A673 (cell line): ENCODE data around the gene HNRNPUL2. TPM values are rescaled to one million over a fixed set of nuclear protein-coding genes. Genes with fewer than 3 reads are reported as not detected.

Source experiments
- Bru-seq: library from RNA; stranded (reverse); fragments of 400-500 nt; gene quantifications from one replicate; lab custom pipeline; 2021; lab: Mats Ljungman, UMichigan
- BruChase-seq, 2 experiments: library from RNA; stranded (reverse); fragments of 400-500 nt; gene quantifications; one replicate each; lab custom pipeline; 2021; lab: Mats Ljungman, UMichigan
- BruUV-seq: library from RNA; stranded (reverse); fragments of 400-500 nt; replicated peaks from 2 replicates; lab custom pipeline; 2021; lab: Mats Ljungman, UMichigan
- CTCF ChIA-PET: fragments of 300-600 bp; sonication (Branson Sonifier 250); formaldehyde crosslinking; loops from one replicate; lab custom pipeline; 2022; ENCODE audit warnings: antibody characterized with exemption; lab: Charles Lee
- POLR2A ChIA-PET: fragments of 300-600 bp; sonication (Branson Sonifier 250); formaldehyde crosslinking; loops from one replicate; lab custom pipeline; 2022; ENCODE audit warnings: antibody characterized with exemption; ENCODE audit not compliant: low non-redundant PET; lab: Charles Lee
- DNase-seq: peaks from one replicate; pipeline ENCODE4 v3.0.0-alpha.2; 2015; ENCODE audit warnings: low spot score
- H3K27ac ChIP-seq: fragments of 200-600 bp; sonication (generic); 2 replicates; pipeline ENCODE4 v1.5.1; 2016; ENCODE audit warnings: mixed run types, low read depth, mild to moderate bottlenecking, mixed read lengths, antibody characterized with exemption, low read length; ENCODE audit not compliant: poor library complexity, severe bottlenecking
- H3K27me3 ChIP-seq: fragments of 200-600 bp; sonication (generic); replicated peaks from 2 replicates; pipeline ENCODE4 v1.6.1; 2017; ENCODE audit warnings: mixed run types, low read depth, mild to moderate bottlenecking, mixed read lengths, antibody characterized with exemption, low read length; ENCODE audit not compliant: insufficient read depth, poor library complexity
- H3K36me3 ChIP-seq: fragments of 200-600 bp; sonication (generic); 2 replicates; pipeline ENCODE4 v1.6.1; 2016; ENCODE audit warnings: mixed run types, mild to moderate bottlenecking, mixed read lengths, antibody characterized with exemption, low read length; ENCODE audit not compliant: insufficient read depth, poor library complexity, severe bottlenecking
- H3K4me1 ChIP-seq: fragments of 200-600 bp; sonication (generic); 2 replicates; pipeline ENCODE4 v1.6.1; 2017; ENCODE audit warnings: mixed run types, mild to moderate bottlenecking, mixed read lengths, antibody characterized with exemption, low read length; ENCODE audit not compliant: insufficient read depth, poor library complexity, severe bottlenecking
- H3K4me3 ChIP-seq: fragments of 200-600 bp; sonication (generic); 2 replicates; pipeline ENCODE4 v1.5.1; 2016; ENCODE audit warnings: low read depth, mixed run types, mild to moderate bottlenecking, mixed read lengths, low read length; ENCODE audit not compliant: poor library complexity, severe bottlenecking
- H3K9me3 ChIP-seq: fragments of 200-600 bp; sonication (generic); 2 replicates; pipeline ENCODE4 v1.6.1; 2016; ENCODE audit warnings: mixed run types, low read depth, mild to moderate bottlenecking, mixed read lengths, antibody characterized with exemption, low read length; ENCODE audit not compliant: poor library complexity, severe bottlenecking
- CTCF ChIP-seq: fragments of 300-800, 200-600 bp; sonication (generic); conservative IDR thresholded peaks from 2 replicates; pipeline ENCODE4 v1.5.1; 2017; ENCODE audit warnings: low read depth, mild to moderate bottlenecking, antibody characterized with exemption, low read length, moderate library complexity, mixed read lengths
- EZH2 ChIP-seq: fragments of 200-600 bp; sonication (generic); IDR thresholded peaks from 2 replicates; pipeline ENCODE4 v1.6.1; 2017; ENCODE audit warnings: borderline replicate concordance, low read depth, mild to moderate bottlenecking, mixed read lengths, antibody characterized with exemption, low read length; ENCODE audit not compliant: poor library complexity, severe bottlenecking
- intact Hi-C: fragments of 100-400 bp; cut with micrococcal nuclease; formaldehyde crosslinking; loops from one replicate; pipeline ENCODE4 v1.10.0; 2022; ENCODE audit not compliant: unreplicated experiment
- long read RNA-seq: library from polyadenylated mRNA; stranded (forward); transcript quantifications from one replicate; pipeline ENCODE4 v2.0.0, GENCODE V29; 2022
- total RNA-seq: library from RNA; stranded (reverse); gene quantifications from 2 replicates; pipeline ENCODE4 v1.2.3, GENCODE V29; 2021

The HNRNPUL2 gene
- total RNA-seq = 104 and 105 TPM in 2 replicates
- percentile 97 among the genes with signal in this experiment for Bru-seq, nascent RNA
- percentile 99 among the genes with signal in this experiment for BruChase-seq, experiment 1, labeled RNA remaining after a 2-hour chase
- BruChase-seq, experiment 2, labeled RNA remaining after a 6-hour chase = percentile 100 among the genes with signal in this experiment
- long read RNA-seq, partial matches to known transcripts = 30 of 32 reads
- long read RNA-seq, other reads (novel, unspliced or antisense) = 2 of 32 reads

- Histone ChIP-seq H3K9me3 (no peaks in the 10 kb centered on the region), H3K4me1 (peaks cover 11% of the 10 kb centered on the region), H3K27me3 (no peaks in the 10 kb centered on the region), H3K36me3 (peaks cover 29% of the 10 kb centered on the region), H3K27ac (peak within 1 kb of the TSS; percentile 98), H3K4me3 (peak within 1 kb of the TSS; percentile 86)
- intact Hi-C loops = loop anchor here (5.0 kb wide), 1 partner anchor 45 kb away; the partner anchor contains the start of gene TAF6L
- ChIA-PET POLR2A (interaction anchor here (0.6 to 1.4 kb wide), 12 partner anchors 9 to 136 kb away, joined by 3 to 12 read pairs (median 5); partner anchors contain the start of genes C11orf98, CSKMT, STX5 and TUT1), CTCF (interaction anchor here (0.5 to 1.5 kb wide), 2 partner anchors 130 to 303 kb away, joined by 4 to 6 read pairs; no protein-coding TSS in a partner anchor)
- BruUV-seq = no TSS peak
- TF ChIP-seq EZH2 (no peak), CTCF (no peak)
- peak; percentile 100 for DNase-seq
Measured at GRCh38 chr11:62727165-62727871, at the start of gene HNRNPUL2. Gene HNRNPUL2 (minus strand): TSS chr11:62727457. CDS start chr11:62727156, 301 bp downstream.

- TF ChIP-seq EZH2 (no peak), CTCF (no peak)
- CTCF ChIA-PET = no interaction called here
- BruUV-seq = no TSS peak
- Histone ChIP-seq H3K27me3 (no peaks in the 10 kb centered on the region), H3K36me3 (peaks cover 44% of the 10 kb centered on the region), H3K4me3 (no peak overlapping the region), H3K4me1 (peaks cover 9% of the 10 kb centered on the region), H3K27ac (no peak overlapping the region), H3K9me3 (no peaks in the 10 kb centered on the region)
- intact Hi-C loops = no loop called here
- DNase-seq = no peak
- POLR2A ChIA-PET = interaction anchor here (0.6 kb wide), 1 partner anchor 41 kb away, joined by 3 read pairs; no protein-coding TSS in a partner anchor
Measured at GRCh38 chr11:62775646-62776045, 48.4 kb upstream of the HNRNPUL2 start.

GRCh38 chr11:62774407-62774806 is 47.1 kb upstream of the HNRNPUL2 start:
- ChIA-PET POLR2A (no interaction called here), CTCF (interaction anchor here (0.7 kb wide), 1 partner anchor 69 kb away, joined by 7 read pairs; no protein-coding TSS in a partner anchor)
- intact Hi-C loops = loop anchor here (5.0 kb wide), 1 partner anchor 47 kb away; the partner anchor contains the start of genes HNRNPUL2 and TTC9C
- H3K4me3 ChIP-seq = no peak overlapping the region
- H3K27me3 ChIP-seq = no peaks in the 10 kb centered on the region
- TF ChIP-seq CTCF (no peak), EZH2 (no peak)
- H3K4me1 ChIP-seq = peaks cover 21% of the 10 kb centered on the region
- no TSS peak for BruUV-seq
- peaks cover 36% of the 10 kb centered on the region for H3K36me3 ChIP-seq
- DNase-seq = no peak
- no peak overlapping the region for H3K27ac ChIP-seq
- no peaks in the 10 kb centered on the region for H3K9me3 ChIP-seq
